ENCODE measurements around the gene HOXD11.

The HOXD11 gene

DNA sequence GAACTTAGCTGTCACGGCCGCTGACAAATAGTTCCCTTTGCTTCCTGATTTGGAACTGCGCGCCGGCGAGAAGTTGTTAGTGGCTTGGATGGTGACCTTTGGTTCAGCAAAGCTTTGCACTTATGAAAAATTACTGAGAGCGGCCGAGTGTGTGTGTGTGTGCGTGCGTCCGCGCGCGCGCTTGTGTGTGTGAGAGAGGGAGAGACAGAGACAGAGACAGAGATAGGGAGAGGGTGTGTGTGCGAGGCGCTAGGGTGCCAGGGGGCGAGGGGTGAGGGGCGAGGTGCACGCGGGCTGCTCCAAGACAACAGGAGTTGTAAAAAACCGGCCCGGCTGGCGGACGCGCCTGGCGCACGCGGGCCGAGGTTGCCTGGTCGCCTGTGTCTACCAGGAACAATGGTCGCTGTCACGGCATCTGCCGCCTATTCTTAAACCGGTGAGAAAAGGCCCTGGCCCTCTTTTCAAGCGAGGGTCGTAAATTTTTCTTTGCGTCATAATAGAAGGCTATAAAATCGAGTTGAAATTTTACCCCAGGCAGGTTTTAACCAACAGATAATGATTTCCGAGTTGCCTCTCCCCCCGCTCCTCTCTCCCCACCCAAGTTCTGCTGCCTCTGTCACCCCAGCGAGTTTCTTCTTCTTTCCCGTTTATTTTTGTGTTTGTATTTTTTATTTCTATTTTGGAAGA is 50.6 kb downstream of the HOXD11 start:
- TF ChIP-seq, protein P1, sequence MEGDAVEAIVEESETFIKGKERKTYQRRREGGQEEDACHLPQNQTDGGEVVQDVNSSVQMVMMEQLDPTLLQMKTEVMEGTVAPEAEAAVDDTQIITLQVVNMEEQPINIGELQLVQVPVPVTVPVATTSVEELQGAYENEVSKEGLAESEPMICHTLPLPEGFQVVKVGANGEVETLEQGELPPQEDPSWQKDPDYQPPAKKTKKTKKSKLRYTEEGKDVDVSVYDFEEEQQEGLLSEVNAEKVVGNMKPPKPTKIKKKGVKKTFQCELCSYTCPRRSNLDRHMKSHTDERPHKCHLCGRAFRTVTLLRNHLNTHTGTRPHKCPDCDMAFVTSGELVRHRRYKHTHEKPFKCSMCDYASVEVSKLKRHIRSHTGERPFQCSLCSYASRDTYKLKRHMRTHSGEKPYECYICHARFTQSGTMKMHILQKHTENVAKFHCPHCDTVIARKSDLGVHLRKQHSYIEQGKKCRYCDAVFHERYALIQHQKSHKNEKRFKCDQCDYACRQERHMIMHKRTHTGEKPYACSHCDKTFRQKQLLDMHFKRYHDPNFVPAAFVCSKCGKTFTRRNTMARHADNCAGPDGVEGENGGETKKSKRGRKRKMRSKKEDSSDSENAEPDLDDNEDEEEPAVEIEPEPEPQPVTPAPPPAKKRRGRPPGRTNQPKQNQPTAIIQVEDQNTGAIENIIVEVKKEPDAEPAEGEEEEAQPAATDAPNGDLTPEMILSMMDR (IDR thresholded peaks at IDR 0.05; ENCODE audit: low read depth, low read length): no peak
- no peak for TF ChIP-seq EZH2phosphoT487 (IDR thresholded peaks at IDR 0.05; ENCODE audit: low read depth)
- Histone ChIP-seq H3K4me1 (ENCODE audit: low read length) (no peaks in the 10 kb centered on the region), H3K27me3 (ENCODE audit: low read depth, low read length) (no peaks in the 10 kb centered on the region), H3K36me3 (replicated peaks; ENCODE audit: low read depth, low read length) (no peaks in the 10 kb centered on the region), H2AFZ (ENCODE audit: low read depth, low read length) (no peak overlapping the region), H4K20me1 (ENCODE audit: insufficient read depth, low read length) (no peaks in the 10 kb centered on the region), H3K4me2 (ENCODE audit: low read length) (no peak overlapping the region), H3K27ac (ENCODE audit: low read length) (no peak overlapping the region), H3K4me3 (ENCODE audit: low read length) (no peak overlapping the region), H3K9me3 (ENCODE audit: insufficient read depth, low read length) (no peaks in the 10 kb centered on the region), H3K79me2 (ENCODE audit: low read length) (no peaks in the 10 kb centered on the region), H3K9ac (ENCODE audit: low read length) (no peak overlapping the region)

DNA sequence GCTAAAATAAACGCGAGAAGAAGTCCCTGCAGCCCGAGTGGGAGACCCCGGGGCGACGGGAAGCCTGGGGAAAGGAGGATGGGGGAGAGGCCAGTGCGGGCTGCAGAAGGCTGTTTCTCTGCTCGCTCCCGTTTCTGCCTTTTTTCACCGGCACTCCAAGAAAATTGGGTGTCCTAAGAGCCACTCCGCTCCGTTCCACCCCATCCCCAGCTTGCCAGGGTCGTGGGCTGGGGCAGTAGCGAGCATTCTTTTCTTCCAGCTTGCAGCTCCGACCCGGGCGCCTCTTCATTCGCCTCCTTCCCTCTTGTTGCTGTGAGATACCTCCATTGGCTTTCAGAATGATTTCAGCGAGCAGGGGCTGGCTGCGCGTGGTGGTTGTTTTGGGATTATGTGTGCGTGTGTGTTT is 51.1 kb downstream of the HOXD11 start:
- no peak overlapping the region for H2AFZ ChIP-seq (ENCODE audit: low read depth, low read length)
- H3K36me3 ChIP-seq (replicated peaks; ENCODE audit: low read depth, low read length): no peaks in the 10 kb centered on the region
- no peak overlapping the region for H3K27ac ChIP-seq (ENCODE audit: low read length)
- no peaks in the 10 kb centered on the region for H4K20me1 ChIP-seq (ENCODE audit: insufficient read depth, low read length)
- H3K9ac ChIP-seq (ENCODE audit: low read length): no peak overlapping the region
- no peaks in the 10 kb centered on the region for H3K27me3 ChIP-seq (ENCODE audit: low read depth, low read length)
- H3K4me1 ChIP-seq (ENCODE audit: low read length): no peaks in the 10 kb centered on the region
- no peak overlapping the region for H3K4me3 ChIP-seq (ENCODE audit: low read length)
- no peaks in the 10 kb centered on the region for H3K79me2 ChIP-seq (ENCODE audit: low read length)
- H3K9me3 ChIP-seq (ENCODE audit: insufficient read depth, low read length): no peaks in the 10 kb centered on the region
- no peak overlapping the region for H3K4me2 ChIP-seq (ENCODE audit: low read length)
- TF ChIP-seq, protein P1 (IDR thresholded peaks at IDR 0.05; ENCODE audit: low read depth, low read length): no peak
- no peak for TF ChIP-seq EZH2phosphoT487 (IDR thresholded peaks at IDR 0.05; ENCODE audit: low read depth)

DNA sequence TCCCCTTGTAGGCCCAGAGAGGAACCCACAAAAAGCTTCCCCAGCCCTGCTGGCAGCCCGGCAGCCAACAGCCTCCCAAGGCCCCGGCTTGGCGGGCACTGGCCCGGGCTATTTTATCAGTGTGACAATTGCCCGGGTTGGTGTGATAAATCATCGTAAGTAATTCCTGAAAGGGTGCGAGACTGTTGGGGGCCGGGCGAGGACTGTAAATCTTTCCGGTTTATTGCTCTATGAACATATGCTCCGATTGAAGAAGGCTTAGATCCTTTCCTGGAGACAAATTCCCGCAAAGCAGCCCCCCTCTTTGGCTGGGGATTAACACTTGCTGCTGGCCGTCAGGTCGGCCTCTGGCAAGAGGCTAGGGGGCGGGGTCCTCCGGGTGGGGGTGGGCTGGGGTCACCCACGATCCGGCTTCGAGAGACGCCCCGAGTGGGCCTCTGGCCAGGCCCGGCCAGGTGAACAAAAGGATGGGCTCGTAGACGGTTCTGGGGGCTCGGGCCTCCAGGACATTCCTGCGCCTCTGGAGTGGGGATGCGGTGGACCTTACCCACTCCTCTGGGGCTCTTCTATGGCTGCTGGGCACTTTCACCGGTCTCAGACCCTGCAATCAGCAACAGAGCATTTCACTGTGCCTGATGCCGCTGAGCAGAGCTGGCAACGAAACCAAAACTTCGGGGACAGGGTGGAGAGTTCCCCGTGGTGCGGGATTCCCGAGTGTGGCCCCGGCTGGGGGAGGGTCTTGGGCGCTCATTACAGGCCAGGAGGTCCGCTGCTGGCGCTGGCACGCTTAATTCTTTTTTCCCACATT is 52.0 kb downstream of the HOXD11 start:
- H3K9ac ChIP-seq (ENCODE audit: low read length): no peak overlapping the region
- no peaks in the 10 kb centered on the region for H3K27me3 ChIP-seq (ENCODE audit: low read depth, low read length)
- H3K27ac ChIP-seq (ENCODE audit: low read length): no peak overlapping the region
- H3K4me3 ChIP-seq (ENCODE audit: low read length): no peak overlapping the region
- H2AFZ ChIP-seq (ENCODE audit: low read depth, low read length): no peak overlapping the region
- H4K20me1 ChIP-seq (ENCODE audit: insufficient read depth, low read length): no peaks in the 10 kb centered on the region
- no peaks in the 10 kb centered on the region for H3K79me2 ChIP-seq (ENCODE audit: low read length)
- no peak for TF ChIP-seq EZH2phosphoT487 (IDR thresholded peaks at IDR 0.05; ENCODE audit: low read depth)
- TF ChIP-seq, protein P1 (IDR thresholded peaks at IDR 0.05; ENCODE audit: low read depth, low read length): no peak
- H3K4me1 ChIP-seq (ENCODE audit: low read length): no peaks in the 10 kb centered on the region
- H3K4me2 ChIP-seq (ENCODE audit: low read length): no peak overlapping the region
- H3K36me3 ChIP-seq (replicated peaks; ENCODE audit: low read depth, low read length): no peaks in the 10 kb centered on the region
- no peaks in the 10 kb centered on the region for H3K9me3 ChIP-seq (ENCODE audit: insufficient read depth, low read length)
